HEK293 (cell line): ENCODE data around the gene TBC1D22A.
A peak's percentile ranks its signal among the peaks of the same experiment; 100 is the strongest.

Source experiments
- CTCF ChIA-PET: fragments of 350-600 bp; formaldehyde crosslinking; extraction: SDS; loops from one replicate; lab custom pipeline; 2021; ENCODE audit warnings: antibody characterized with exemption; lab: Yijun Ruan, JAX
- POLR2A ChIA-PET: fragments of 300-600 bp; formaldehyde crosslinking; extraction: SDS; loops from one replicate; lab custom pipeline; 2020; ENCODE audit warnings: antibody characterized with exemption, inconsistent platforms; lab: Yijun Ruan, JAX
- H3K27ac ChIP-seq: fragments of 200-500 bp; sonication (Bioruptor generic); 2 replicates; pipeline ENCODE4 v1.5.1; 2014; ENCODE audit warnings: low read depth, low read length, control low read depth, inconsistent platforms; ENCODE audit errors: extremely low read depth
- H3K36me3 ChIP-seq, 2 experiments: fragments of 200-500 bp in 1 of 2; sonication (Bioruptor generic) in 1 of 2; 1 replicate in 1 of 2; 2 replicates in 1 of 2; pipeline ENCODE4 v1.5.1; 2014 to 2017; ENCODE audit warnings: inconsistent platforms in 2 of 2, low read length in 2 of 2; ENCODE audit not compliant: control insufficient read depth in 2 of 2, insufficient read depth in 1 of 2
- H3K4me1 ChIP-seq: fragments of 200-500 bp; sonication (Bioruptor generic); 2 replicates; pipeline ENCODE4 v1.5.1; 2014; ENCODE audit warnings: mild to moderate bottlenecking, low read length, inconsistent platforms; ENCODE audit not compliant: control insufficient read depth, insufficient read depth
- H3K4me3 ChIP-seq: 2 replicates; pipeline ENCODE4 v1.5.1; 2011; ENCODE audit warnings: low read depth, mild to moderate bottlenecking, control low read depth, low read length, moderate library complexity
- H3K9me3 ChIP-seq: fragments of 200-500 bp; sonication (Bioruptor generic); 2 replicates; pipeline ENCODE4 v1.5.1; 2014; ENCODE audit warnings: low read depth, low read length, inconsistent platforms; ENCODE audit not compliant: control insufficient read depth, insufficient read depth
- GLI2 ChIP-seq: fragments of 450-650 bp; formaldehyde crosslinking; IDR thresholded peaks from 2 replicates; pipeline ENCODE4; 2017; ENCODE audit warnings: missing biosample characterization, missing genetic modification characterization, low read depth, borderline replicate concordance
- PRDM6 ChIP-seq: fragments of 450-650 bp; formaldehyde crosslinking; IDR thresholded peaks from 2 replicates; pipeline ENCODE4 v1.5.1; 2017; ENCODE audit warnings: missing biosample characterization, missing genetic modification characterization
- RBAK ChIP-seq: fragments of 450-650 bp; formaldehyde crosslinking; IDR thresholded peaks from 2 replicates; pipeline ENCODE4 v1.5.1; 2016; ENCODE audit warnings: missing biosample characterization, missing genetic modification characterization
- REPIN1 ChIP-seq: fragments of 450-650 bp; formaldehyde crosslinking; IDR thresholded peaks from 2 replicates; pipeline ENCODE4 v1.5.1; 2017; ENCODE audit warnings: missing biosample characterization, missing genetic modification characterization, low read depth
- SALL2 ChIP-seq: fragments of 450-650 bp; formaldehyde crosslinking; IDR thresholded peaks from 2 replicates; pipeline ENCODE4 v1.5.0; 2017; ENCODE audit warnings: missing biosample characterization, mild to moderate bottlenecking, missing genetic modification characterization, borderline replicate concordance
- SETDB1 ChIP-seq: IDR thresholded peaks from one replicate; pipeline ENCODE4 v1.6.1; 2017; ENCODE audit warnings: mild to moderate bottlenecking, low read length, moderate library complexity, mixed read lengths; ENCODE audit not compliant: insufficient read length
- TRIM28 ChIP-seq: IDR thresholded peaks from 2 replicates; pipeline ENCODE4 v1.6.1; 2011; ENCODE audit warnings: low read length, control low read depth, borderline replicate concordance
- TSHZ1 ChIP-seq: fragments of 450-650 bp; formaldehyde crosslinking; IDR thresholded peaks from 2 replicates; pipeline ENCODE4 v1.5.1; 2016; ENCODE audit warnings: missing biosample characterization, missing genetic modification characterization, borderline replicate concordance
- WT1 ChIP-seq: fragments of 450-650 bp; formaldehyde crosslinking; IDR thresholded peaks from 2 replicates; pipeline ENCODE4 v1.5.1; 2016; ENCODE audit warnings: missing biosample characterization, missing genetic modification characterization
- ZBTB1 ChIP-seq: fragments of 450-650 bp; formaldehyde crosslinking; IDR thresholded peaks from 2 replicates; pipeline ENCODE4 v1.5.1; 2016; ENCODE audit warnings: missing biosample characterization, missing genetic modification characterization
- ZFP37 ChIP-seq: fragments of 450-650 bp; formaldehyde crosslinking; IDR thresholded peaks from 2 replicates; pipeline ENCODE4 v1.5.1; 2016; ENCODE audit warnings: missing biosample characterization, missing genetic modification characterization
- ZNF155 ChIP-seq: fragments of 450-650 bp; formaldehyde crosslinking; IDR thresholded peaks from 2 replicates; pipeline ENCODE4 v1.5.1; 2016; ENCODE audit warnings: missing biosample characterization, missing genetic modification characterization
- ZNF2 ChIP-seq: fragments of 450-650 bp; formaldehyde crosslinking; IDR thresholded peaks from 2 replicates; pipeline ENCODE4 v1.5.1; 2016; ENCODE audit warnings: missing biosample characterization, missing genetic modification characterization
- ZNF214 ChIP-seq: fragments of 450-650 bp; formaldehyde crosslinking; IDR thresholded peaks from 2 replicates; pipeline ENCODE4 v1.5.1; 2017; ENCODE audit warnings: missing biosample characterization, mild to moderate bottlenecking, missing genetic modification characterization, borderline replicate concordance
- ZNF292 ChIP-seq: fragments of 450-650 bp; formaldehyde crosslinking; IDR thresholded peaks from 2 replicates; pipeline ENCODE4 v1.5.1; 2016; ENCODE audit warnings: low read depth, missing biosample characterization, missing genetic modification characterization, borderline replicate concordance
- ZNF341 ChIP-seq: fragments of 450-650 bp; formaldehyde crosslinking; IDR thresholded peaks from 2 replicates; pipeline ENCODE4; 2016; ENCODE audit warnings: low read depth, missing biosample characterization, missing genetic modification characterization
- ZNF48 ChIP-seq: fragments of 450-650 bp; formaldehyde crosslinking; IDR thresholded peaks from 2 replicates; pipeline ENCODE4 v1.5.1; 2016; ENCODE audit warnings: missing biosample characterization, missing genetic modification characterization
- ZNF513 ChIP-seq: fragments of 450-650 bp; IDR thresholded peaks from 2 replicates; pipeline ENCODE4 v1.5.1; 2018; ENCODE audit warnings: missing biosample characterization, missing genetic modification characterization
- ZNF664 ChIP-seq: fragments of 450-650 bp; formaldehyde crosslinking; IDR thresholded peaks from 2 replicates; pipeline ENCODE4 v1.5.1; 2016; ENCODE audit warnings: missing biosample characterization, missing genetic modification characterization
- ZNF670 ChIP-seq: fragments of 450-650 bp; formaldehyde crosslinking; IDR thresholded peaks from 2 replicates; pipeline ENCODE4 v1.5.1; 2016; ENCODE audit warnings: missing biosample characterization, missing genetic modification characterization, low read depth
- ZNF747 ChIP-seq: fragments of 450-650 bp; formaldehyde crosslinking; IDR thresholded peaks from 2 replicates; pipeline ENCODE4 v1.5.1; 2016; ENCODE audit warnings: missing biosample characterization, missing genetic modification characterization
- ZNF776 ChIP-seq: fragments of 450-650 bp; formaldehyde crosslinking; IDR thresholded peaks from 2 replicates; pipeline ENCODE4 v1.5.0; 2017; ENCODE audit warnings: missing biosample characterization, missing genetic modification characterization, borderline replicate concordance
- ZNF785 ChIP-seq: fragments of 450-650 bp; formaldehyde crosslinking; IDR thresholded peaks from 2 replicates; pipeline ENCODE4 v1.5.1; 2016; ENCODE audit warnings: missing biosample characterization, missing genetic modification characterization
- ZNF792 ChIP-seq: fragments of 450-650 bp; formaldehyde crosslinking; IDR thresholded peaks from 2 replicates; pipeline ENCODE4 v1.5.1; 2016; ENCODE audit warnings: missing biosample characterization, missing genetic modification characterization
- ZNF843 ChIP-seq: fragments of 450-650 bp; formaldehyde crosslinking; IDR thresholded peaks from 2 replicates; pipeline ENCODE4 v1.5.1; 2016; ENCODE audit warnings: missing biosample characterization, missing genetic modification characterization
- ZSCAN23 ChIP-seq: fragments of 450-650 bp; formaldehyde crosslinking; IDR thresholded peaks from 2 replicates; pipeline ENCODE4 v1.5.1; 2016; ENCODE audit warnings: missing biosample characterization, missing genetic modification characterization

TBC1D22A gene

GRCh38 chr22:46929046-46929709, 166.7 kb downstream of the TBC1D22A start:
- POLR2A ChIA-PET: no interaction called here
- H3K4me1 ChIP-seq: no peaks in the 10 kb centered on the region
- CTCF ChIA-PET: interaction anchor here (0.6 to 0.7 kb wide), 2 partner anchors 83 to 171 kb away, joined by 3 read pairs; no protein-coding TSS in a partner anchor
- H3K4me3 ChIP-seq: no peak overlapping the region
- TF ChIP-seq ZNF664 (tag by site-specific recombination): peak; percentile 90
- TF ChIP-seq ZNF155 (tag by site-specific recombination): no peak
- no peak for TF ChIP-seq ZNF776 (tag by site-specific recombination)
- H3K9me3 ChIP-seq: no peaks in the 10 kb centered on the region
- H3K27ac ChIP-seq: no peak overlapping the region
- H3K36me3 ChIP-seq: peaks cover 0 to 3% of the 10 kb centered on the region in 2 experiments; a peak in 1 of 3 replicates

- TF ChIP-seq ZBTB1 (tag by site-specific recombination) (no peak), ZNF48 (tag by site-specific recombination) (no peak), RBAK (tag by site-specific recombination) (no peak), ZNF292 (tag by site-specific recombination) (no peak), PRDM6 (tag by site-specific recombination) (no peak), ZNF792 (tag by site-specific recombination) (no peak), ZNF843 (no peak), REPIN1 (tag by site-specific recombination) (no peak), ZNF2 (no peak), SALL2 (tag by site-specific recombination) (no peak), ZNF785 (tag by site-specific recombination) (no peak), ZNF747 (no peak)
- ChIA-PET CTCF (interaction anchor here (0.6 to 0.7 kb wide), 2 partner anchors 84 to 171 kb away, joined by 3 read pairs; no protein-coding TSS in a partner anchor), POLR2A (no interaction called here)
- Histone ChIP-seq H3K9me3 (no peaks in the 10 kb centered on the region), H3K36me3 (peaks cover 0 to 3% of the 10 kb centered on the region in 2 experiments; a peak in 1 of 3 replicates), H3K27ac (no peak overlapping the region), H3K4me3 (no peak overlapping the region), H3K4me1 (no peaks in the 10 kb centered on the region)
Measured at GRCh38 chr22:46929710-46930204, 167.3 kb downstream of the TBC1D22A start.

GRCh38 chr22:46931414-46931813, 169.0 kb downstream of the TBC1D22A start:
- Histone ChIP-seq H3K4me1 (no peaks in the 10 kb centered on the region), H3K36me3 (peaks cover 0 to 3% of the 10 kb centered on the region in 2 experiments; a peak in 1 of 3 replicates), H3K4me3 (no peak overlapping the region), H3K27ac (no peak overlapping the region), H3K9me3 (no peaks in the 10 kb centered on the region)
- ChIA-PET POLR2A (no interaction called here), CTCF (no interaction called here)
- TF ChIP-seq ZNF670 (tag by site-specific recombination) (no peak), ZNF214 (tag by site-specific recombination) (no peak), ZNF341 (tag by site-specific recombination) (no peak), WT1 (tag by site-specific recombination) (no peak), ZFP37 (tag by site-specific recombination) (no peak), TRIM28 (no peak), ZNF513 (no peak), TSHZ1 (tag by site-specific recombination) (no peak), ZNF664 (tag by site-specific recombination) (no peak), ZNF2 (no peak), GLI2 (tag by site-specific recombination) (no peak), ZSCAN23 (tag by site-specific recombination) (no peak), SETDB1 (no peak)
